Measurements from ENCODE around the gene CCNJ.

Gene CCNJ

GRCh38 chr10:96049340-96049739 is 6.0 kb downstream of the CCNJ start:
- H3K27me3 ChIP-seq (ENCODE audit: control insufficient read depth, low read length) = no peaks in the 10 kb centered on the region
- H3F3A ChIP-seq (ENCODE audit: control insufficient read depth, insufficient read depth) = no peaks in the 10 kb centered on the region
- peaks cover 95% of the 10 kb centered on the region for H3K79me2 ChIP-seq (ENCODE audit: control insufficient read depth, low read length)
- H3K4me3 ChIP-seq (ENCODE audit: low read length) = no peak overlapping the region
- H3K36me3 ChIP-seq (ENCODE audit: control insufficient read depth, low read length) = peaks cover 86% of the 10 kb centered on the region
- peaks cover 9% of the 10 kb centered on the region; the same call in 1 of the 2 replicates for H4K20me1 ChIP-seq (ENCODE audit: control insufficient read depth, insufficient read depth, low read depth, low read length)
- H3K9me3 ChIP-seq (ENCODE audit: control insufficient read depth, insufficient read depth, low read length) = no peaks in the 10 kb centered on the region
- H3K4me1 ChIP-seq (ENCODE audit: control insufficient read depth, low read length) = peaks cover 46% of the 10 kb centered on the region
- H3K27ac ChIP-seq (ENCODE audit: low read depth, low read length) = no peak overlapping the region
- H3K9me2 ChIP-seq (replicated peaks; ENCODE audit: control insufficient read depth, low read length) = no peaks in the 10 kb centered on the region
- no peak overlapping the region for H3K4me2 ChIP-seq (ENCODE audit: low read length)
- TF ChIP-seq EZH2phosphoT487 (IDR thresholded peaks at IDR 0.05; ENCODE audit: borderline replicate concordance, low read length) (no peak), CTCF (IDR thresholded peaks at IDR 0.05; ENCODE audit: low read depth, low read length, poor library complexity, severe bottlenecking) (no peak)

GRCh38 chr10:96053985-96054384 is 10.6 kb downstream of the CCNJ start:
- Histone ChIP-seq H3K79me2 (ENCODE audit: control insufficient read depth, low read length) (peaks cover 63% of the 10 kb centered on the region), H3K27ac (ENCODE audit: low read depth, low read length) (no peak overlapping the region), H3K27me3 (ENCODE audit: control insufficient read depth, low read length) (no peaks in the 10 kb centered on the region), H3K4me2 (ENCODE audit: low read length) (no peak overlapping the region), H4K20me1 (ENCODE audit: control insufficient read depth, insufficient read depth, low read depth, low read length) (no peaks in the 10 kb centered on the region), H3K4me3 (ENCODE audit: low read length) (no peak overlapping the region), H3K4me1 (ENCODE audit: control insufficient read depth, low read length) (peaks cover 3% of the 10 kb centered on the region), H3K36me3 (ENCODE audit: control insufficient read depth, low read length) (peaks cover 88% of the 10 kb centered on the region), H3K9me3 (ENCODE audit: control insufficient read depth, insufficient read depth, low read length) (no peaks in the 10 kb centered on the region), H3F3A (ENCODE audit: control insufficient read depth, insufficient read depth) (no peaks in the 10 kb centered on the region), H3K9me2 (replicated peaks; ENCODE audit: control insufficient read depth, low read length) (no peaks in the 10 kb centered on the region)
- no peak for TF ChIP-seq CTCF (IDR thresholded peaks at IDR 0.05; ENCODE audit: low read depth, low read length, poor library complexity, severe bottlenecking)
- no peak for TF ChIP-seq EZH2phosphoT487 (IDR thresholded peaks at IDR 0.05; ENCODE audit: borderline replicate concordance, low read length)

GRCh38 chr10:96056787-96057186 is 13.4 kb downstream of the CCNJ start:
- Histone ChIP-seq H4K20me1 (ENCODE audit: control insufficient read depth, insufficient read depth, low read depth, low read length) (no peaks in the 10 kb centered on the region), H3K4me1 (ENCODE audit: control insufficient read depth, low read length) (no peaks in the 10 kb centered on the region), H3K36me3 (ENCODE audit: control insufficient read depth, low read length) (peaks cover 91% of the 10 kb centered on the region), H3F3A (ENCODE audit: control insufficient read depth, insufficient read depth) (no peaks in the 10 kb centered on the region), H3K79me2 (ENCODE audit: control insufficient read depth, low read length) (peaks cover 37% of the 10 kb centered on the region), H3K9me3 (ENCODE audit: control insufficient read depth, insufficient read depth, low read length) (no peaks in the 10 kb centered on the region), H3K4me3 (ENCODE audit: low read length) (no peak overlapping the region), H3K27ac (ENCODE audit: low read depth, low read length) (no peak overlapping the region), H3K27me3 (ENCODE audit: control insufficient read depth, low read length) (no peaks in the 10 kb centered on the region), H3K9me2 (replicated peaks; ENCODE audit: control insufficient read depth, low read length) (no peaks in the 10 kb centered on the region), H3K4me2 (ENCODE audit: low read length) (no peak overlapping the region)
- TF ChIP-seq CTCF (IDR thresholded peaks at IDR 0.05; ENCODE audit: low read depth, low read length, poor library complexity, severe bottlenecking) (no peak), EZH2phosphoT487 (IDR thresholded peaks at IDR 0.05; ENCODE audit: borderline replicate concordance, low read length) (no peak)

GRCh38 chr10:96061232-96061631 is 17.8 kb downstream of the CCNJ start:
- Histone ChIP-seq H3K4me2 (ENCODE audit: low read length) (no peak overlapping the region), H3F3A (ENCODE audit: control insufficient read depth, insufficient read depth) (no peaks in the 10 kb centered on the region), H3K9me2 (replicated peaks; ENCODE audit: control insufficient read depth, low read length) (no peaks in the 10 kb centered on the region), H3K36me3 (ENCODE audit: control insufficient read depth, low read length) (peaks cover 62% of the 10 kb centered on the region), H3K4me1 (ENCODE audit: control insufficient read depth, low read length) (no peaks in the 10 kb centered on the region), H3K27ac (ENCODE audit: low read depth, low read length) (no peak overlapping the region), H3K4me3 (ENCODE audit: low read length) (no peak overlapping the region), H4K20me1 (ENCODE audit: control insufficient read depth, insufficient read depth, low read depth, low read length) (no peaks in the 10 kb centered on the region), H3K27me3 (ENCODE audit: control insufficient read depth, low read length) (no peaks in the 10 kb centered on the region), H3K9me3 (ENCODE audit: control insufficient read depth, insufficient read depth, low read length) (no peaks in the 10 kb centered on the region), H3K79me2 (ENCODE audit: control insufficient read depth, low read length) (no peaks in the 10 kb centered on the region)
- TF ChIP-seq EZH2phosphoT487 (IDR thresholded peaks at IDR 0.05; ENCODE audit: borderline replicate concordance, low read length) = no peak
- TF ChIP-seq CTCF (IDR thresholded peaks at IDR 0.05; ENCODE audit: low read depth, low read length, poor library complexity, severe bottlenecking) = no peak

Data from DOHH2 (cell line).